A549 (cell line): ENCODE data around the gene SND1. TPM values are rescaled to one million over a fixed set of nuclear protein-coding genes. Genes with fewer than 3 reads are reported as not detected.

Experiments used
- ATAC-seq, 2 experiments: fragments of 200-7000 bp in 1 of 2; fragments of >200 bp in 1 of 2; cut with Nextera tagmentation in 1 of 2; cut with Tn5 transposase in 1 of 2; 3 replicates each; pipeline versions ENCODE4 v1.8.0 to v1.9.1; 2018 to 2020; ENCODE audit warnings: mild to moderate bottlenecking in 1 of 2, moderate library complexity in 1 of 2
- CTCF ChIA-PET: fragments of 300-600 bp; sonication (Branson Sonifier 250); formaldehyde crosslinking; extraction: SDS; loops from one replicate; lab custom pipeline; 2021; ENCODE audit warnings: antibody characterized with exemption, inconsistent platforms; lab: Yijun Ruan, JAX
- POLR2A ChIA-PET: fragments of 350-600 bp; formaldehyde crosslinking; extraction: SDS; loops from one replicate; lab custom pipeline; 2021; ENCODE audit warnings: antibody characterized with exemption, inconsistent platforms; lab: Yijun Ruan, JAX
- DNase-seq, 2 experiments: peaks; one replicate each; pipeline versions ENCODE4 v3.0.0 to v3.0.0-alpha.2; 2011 to 2016; ENCODE audit warnings: low read depth in 1 of 2, low spot score in 1 of 2
- FAIRE-seq: peaks from 2 replicates; lab custom pipeline; 2011; peaks lifted over from hg19 to GRCh38; lab: Jason Lieb, UNC
- H3K27ac ChIP-seq, 2 experiments: fragments of >200 bp; sonication (Bioruptor Twin); formaldehyde crosslinking; 3 replicates each; pipeline ENCODE4 v1.5.1; 2016 to 2017
- H3K4me1 ChIP-seq: fragments of >200 bp; sonication (Bioruptor Twin); formaldehyde crosslinking; 3 replicates; pipeline ENCODE4 v1.6.1; 2016
- H3K4me2 ChIP-seq: fragments of >200 bp; sonication (Bioruptor Twin); formaldehyde crosslinking; 3 replicates; pipeline ENCODE4 v1.6.1; 2016
- H3K4me3 ChIP-seq: fragments of >200 bp; sonication (Bioruptor Twin); formaldehyde crosslinking; 3 replicates; pipeline ENCODE4 v1.5.1; 2016
- H3K9me3 ChIP-seq: fragments of >200 bp; sonication (Bioruptor Twin); formaldehyde crosslinking; 3 replicates; pipeline ENCODE4 v1.6.1; 2016
- CBX8 ChIP-seq: fragments of 200-600 bp; sonication (generic); IDR thresholded peaks from 2 replicates; pipeline ENCODE4 v1.6.1; 2016
- CEBPB ChIP-seq, 2 experiments: fragments of >200 bp in 1 of 2; sonication (Bioruptor Twin) in 1 of 2; formaldehyde crosslinking in 1 of 2; IDR thresholded peaks; 2 replicates each; pipeline ENCODE4 v1.6.1; 2012 to 2016
- EHMT2 ChIP-seq: fragments of 200-600 bp; sonication (generic); IDR thresholded peaks from 2 replicates; pipeline ENCODE4 v1.6.1; 2016; ENCODE audit warnings: antibody characterized with exemption, low read depth, mild to moderate bottlenecking, moderate library complexity
- ELK1 ChIP-seq: fragments of 150-350 bp; IDR thresholded peaks from 2 replicates; pipeline ENCODE4 v1.6.1; 2014; ENCODE audit warnings: low read depth, mild to moderate bottlenecking, low read length
- FOSL2 ChIP-seq, 2 experiments: fragments of 450-650 bp in 1 of 2; fragments of >200 bp in 1 of 2; sonication (Bioruptor Twin) in 1 of 2; formaldehyde crosslinking; IDR thresholded peaks; 2 replicates each; pipeline versions ENCODE4 v1.5.0 to v1.6.1; 2016 to 2020; ENCODE audit warnings: mild to moderate bottlenecking in 1 of 2, moderate library complexity in 1 of 2
- GATA3 ChIP-seq: IDR thresholded peaks from 2 replicates; pipeline ENCODE4 v1.6.1; 2012; ENCODE audit warnings: borderline replicate concordance
- JUNB ChIP-seq: fragments of >200 bp; sonication (Bioruptor Twin); formaldehyde crosslinking; IDR thresholded peaks from 2 replicates; pipeline ENCODE4 v1.6.1; 2016
- MAFK ChIP-seq: fragments of 450-650 bp; IDR thresholded peaks from 2 replicates; pipeline ENCODE4 v1.6.1; 2014; ENCODE audit not compliant: partially characterized antibody
- MAZ ChIP-seq: fragments of 150-350 bp; IDR thresholded peaks from 2 replicates; pipeline ENCODE4 v1.6.1; 2014; ENCODE audit warnings: antibody characterized with exemption, low read depth, low read length, borderline replicate concordance
- MYC ChIP-seq: IDR thresholded peaks from 2 replicates; pipeline ENCODE4 v1.6.1; 2012; ENCODE audit warnings: mild to moderate bottlenecking, inconsistent platforms, low read length, improper control_type of control experiment, borderline replicate concordance
- PHF8 ChIP-seq: fragments of 200-600 bp; sonication (generic); IDR thresholded peaks from 2 replicates; pipeline ENCODE4 v1.6.1; 2016; ENCODE audit warnings: low read depth, mild to moderate bottlenecking, antibody characterized with exemption, moderate library complexity, borderline replicate concordance
- POLR2AphosphoS2 ChIP-seq: conservative IDR thresholded peaks from 2 replicates; pipeline ENCODE4 v1.6.1; 2012; ENCODE audit warnings: low read length, improper control_type of control experiment, inconsistent platforms
- RCOR1 ChIP-seq: fragments of 150-350 bp; IDR thresholded peaks from 2 replicates; pipeline ENCODE4 v1.6.1; 2014; ENCODE audit warnings: antibody characterized with exemption, low read length, low read depth
- TFCP2L1 ChIP-seq: fragments of 250-450 bp; sonication (Bioruptor Pico); IDR thresholded peaks from 2 replicates; pipeline ENCODE4 v1.5.0; 2021; ENCODE audit warnings: mild to moderate bottlenecking
- TP53 ChIP-seq: fragments of 250-450 bp; sonication (Bioruptor Pico); IDR thresholded peaks from 2 replicates; pipeline ENCODE4 v1.5.0; 2021; ENCODE audit warnings: mild to moderate bottlenecking, moderate library complexity
- ZC3H11A ChIP-seq: fragments of 450-650 bp; IDR thresholded peaks from 2 replicates; pipeline ENCODE4 v1.6.1; 2014; ENCODE audit warnings: antibody characterized with exemption, mild to moderate bottlenecking
- WGBS: methylation state at CpG from one replicate; pipeline ENCODE4 v1.1.6; 2017; ENCODE audit errors: missing lambda C conversion rate; 5-methylcytosine and 5-hydroxymethylcytosine counted together
- polyA plus RNA-seq, 4 experiments: library from polyadenylated mRNA; depleted of rRNA in 3 of 4; stranded (reverse); fragments of >200 nt; fragmentation: RNase III in 1 of 4; extraction: RNeasy Plus Mini Kit Qiagen cat#74134 plus additional on column Dnase treatment in 1 of 4; gene quantifications; 2 replicates in 3 of 4; 3 replicates in 1 of 4; pipeline ENCODE4 v1.2.3, GENCODE V29; 2011 to 2017
- TF ChIP-seq, protein P1 (sequence below): IDR thresholded peaks from 2 replicates; pipeline ENCODE4 v1.6.1; 2012
- TF ChIP-seq, protein P2 (sequence below): fragments of >200 bp; sonication (Bioruptor Twin); formaldehyde crosslinking; IDR thresholded peaks from 3 replicates; pipeline ENCODE4 v1.5.1; 2016

Gene SND1
- polyA plus RNA-seq, 2 of the 4 experiments (the other 2 are of a cell fraction) = 102 to 138 TPM

- 90% methylated on average over 5 of the region's 5 CpGs for WGBS
- peak in 1 of 2 experiments; percentile 37; a peak in 2 of 6 replicates for ATAC-seq
- no peaks in the 10 kb centered on the region for H3K4me1 ChIP-seq
- H3K27ac ChIP-seq = no peak overlapping the region
- H3K9me3 ChIP-seq = no peaks in the 10 kb centered on the region
- POLR2A ChIA-PET = no interaction called here
- FAIRE-seq = no peak
- H3K4me2 ChIP-seq = no peak overlapping the region
- CTCF ChIA-PET = no interaction called here
- H3K4me3 ChIP-seq = no peak overlapping the region
- TF ChIP-seq TP53 (CRISPR knock-in tag) = no peak
- no peak for TF ChIP-seq MAFK
- TF ChIP-seq, protein P1, sequence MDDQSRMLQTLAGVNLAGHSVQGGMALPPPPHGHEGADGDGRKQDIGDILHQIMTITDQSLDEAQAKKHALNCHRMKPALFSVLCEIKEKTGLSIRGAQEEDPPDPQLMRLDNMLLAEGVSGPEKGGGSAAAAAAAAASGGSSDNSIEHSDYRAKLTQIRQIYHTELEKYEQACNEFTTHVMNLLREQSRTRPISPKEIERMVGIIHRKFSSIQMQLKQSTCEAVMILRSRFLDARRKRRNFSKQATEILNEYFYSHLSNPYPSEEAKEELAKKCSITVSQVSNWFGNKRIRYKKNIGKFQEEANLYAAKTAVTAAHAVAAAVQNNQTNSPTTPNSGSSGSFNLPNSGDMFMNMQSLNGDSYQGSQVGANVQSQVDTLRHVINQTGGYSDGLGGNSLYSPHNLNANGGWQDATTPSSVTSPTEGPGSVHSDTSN = no peak
- TF ChIP-seq FOSL2 (IDR thresholded peaks at IDR 0.05) = no peak
- no peak for TF ChIP-seq FOSL2 (CRISPR knock-in tag; IDR thresholded peaks at IDR 0.05)
- no peak for DNase-seq
These were observed 179.6 kb downstream of the SND1 start for GRCh38 chr7:127831318-127832219.

DNA sequence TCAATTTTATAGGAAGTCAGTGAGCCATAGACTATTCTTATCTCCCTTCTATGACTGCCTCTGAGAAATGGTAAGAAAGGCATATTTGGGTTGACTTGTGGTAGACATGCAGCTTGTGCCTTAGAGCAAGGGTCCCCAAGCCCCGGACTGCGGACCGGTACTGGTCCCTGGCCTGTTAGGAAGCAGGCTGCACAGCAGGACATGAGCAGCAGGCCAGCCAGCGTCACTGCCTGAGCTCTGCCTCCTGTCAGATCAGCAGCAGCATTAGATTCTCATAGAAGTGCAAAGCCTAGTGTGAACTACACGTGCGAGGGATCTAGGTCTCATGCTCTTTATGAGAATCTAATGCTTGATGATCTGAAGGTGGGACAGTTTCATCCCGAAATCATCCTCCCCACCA is 180.6 kb downstream of the SND1 start:
- DNase-seq (no peak), ATAC-seq (no peak), FAIRE-seq (no peak)
- H3K4me3 ChIP-seq = no peak overlapping the region
- 85% methylated on average over 4 of the region's 7 CpGs for WGBS
- POLR2A ChIA-PET = no interaction called here
- TF ChIP-seq MAZ (no peak), ZC3H11A (no peak), RCOR1 (no peak), MYC (no peak), PHF8 (no peak), TP53 (CRISPR knock-in tag) (no peak), ELK1 (no peak), JUNB (no peak), TFCP2L1 (CRISPR knock-in tag) (no peak), GATA3 (no peak), POLR2AphosphoS2 (no peak), CBX8 (no peak), EHMT2 (no peak)
- TF ChIP-seq, protein P2, sequence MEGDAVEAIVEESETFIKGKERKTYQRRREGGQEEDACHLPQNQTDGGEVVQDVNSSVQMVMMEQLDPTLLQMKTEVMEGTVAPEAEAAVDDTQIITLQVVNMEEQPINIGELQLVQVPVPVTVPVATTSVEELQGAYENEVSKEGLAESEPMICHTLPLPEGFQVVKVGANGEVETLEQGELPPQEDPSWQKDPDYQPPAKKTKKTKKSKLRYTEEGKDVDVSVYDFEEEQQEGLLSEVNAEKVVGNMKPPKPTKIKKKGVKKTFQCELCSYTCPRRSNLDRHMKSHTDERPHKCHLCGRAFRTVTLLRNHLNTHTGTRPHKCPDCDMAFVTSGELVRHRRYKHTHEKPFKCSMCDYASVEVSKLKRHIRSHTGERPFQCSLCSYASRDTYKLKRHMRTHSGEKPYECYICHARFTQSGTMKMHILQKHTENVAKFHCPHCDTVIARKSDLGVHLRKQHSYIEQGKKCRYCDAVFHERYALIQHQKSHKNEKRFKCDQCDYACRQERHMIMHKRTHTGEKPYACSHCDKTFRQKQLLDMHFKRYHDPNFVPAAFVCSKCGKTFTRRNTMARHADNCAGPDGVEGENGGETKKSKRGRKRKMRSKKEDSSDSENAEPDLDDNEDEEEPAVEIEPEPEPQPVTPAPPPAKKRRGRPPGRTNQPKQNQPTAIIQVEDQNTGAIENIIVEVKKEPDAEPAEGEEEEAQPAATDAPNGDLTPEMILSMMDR = no peak
- no peak overlapping the region for H3K27ac ChIP-seq
- H3K4me2 ChIP-seq = no peak overlapping the region
- CTCF ChIA-PET = no interaction called here
- H3K9me3 ChIP-seq = peaks cover 3% of the 10 kb centered on the region; the same call in 1 of the 3 replicates
- no peaks in the 10 kb centered on the region for H3K4me1 ChIP-seq

DNA sequence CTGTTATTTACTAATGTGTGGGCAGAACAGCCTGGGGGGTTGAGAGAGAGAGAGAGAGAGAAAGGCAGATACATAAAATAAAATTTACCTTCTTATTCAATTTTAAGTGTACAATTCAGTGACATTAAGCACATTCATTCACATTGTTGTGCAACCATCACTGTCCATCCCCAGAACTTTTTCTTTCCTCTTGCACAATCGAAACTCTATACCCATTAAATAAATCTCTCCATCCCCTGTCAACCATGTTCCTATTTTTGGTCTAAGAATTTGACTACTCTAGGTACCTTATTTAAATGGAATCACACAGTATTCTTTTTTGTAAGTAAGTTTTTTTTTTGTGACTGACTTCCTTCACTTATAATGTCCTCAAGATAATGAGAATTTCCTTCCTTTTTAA is 181.6 kb downstream of the SND1 start:
- Histone ChIP-seq H3K4me3 (no peak overlapping the region), H3K9me3 (peaks cover 8% of the 10 kb centered on the region; the same call in 2 of the 3 replicates), H3K4me2 (no peak overlapping the region), H3K27ac (no peak overlapping the region), H3K4me1 (no peaks in the 10 kb centered on the region)
- ChIA-PET POLR2A (no interaction called here), CTCF (interaction anchor here (0.8 kb wide), 1 partner anchor 21 kb away, joined by 4 read pairs; no protein-coding TSS in a partner anchor)
- DNase-seq (no peak), FAIRE-seq (no peak), ATAC-seq (no peak)
- WGBS = 83% methylated on average over 1 of the region's 1 CpG
- peak; percentile 64 to 67; a peak in 3 of 4 replicates for TF ChIP-seq CEBPB (IDR thresholded peaks at IDR 0.05)
- no peak for TF ChIP-seq ZC3H11A
